Stomach (tissue), 4 donors: Measurements from ENCODE around the gene PRAMEF13.
"Not testable (repeated sequence)": the region's sequence is repeated elsewhere in the genome, so short reads cannot be mapped to it uniquely, and the experiment has no call there.

Source experiments
- POLR2A ChIP-seq, 4 donors: fragments of 450-650 bp; IDR thresholded peaks; one replicate each; pipeline ENCODE4 v1.6.1; 2016; ENCODE audit warnings: antibody characterized with exemption in 4 of 4, control low read depth in 2 of 4, mild to moderate bottlenecking in 1 of 4, moderate library complexity in 1 of 4
- POLR2AphosphoS5 ChIP-seq, 3 donors: sonication (generic); formaldehyde crosslinking; IDR thresholded peaks; one replicate each; pipeline ENCODE4 v1.6.1; 2016; ENCODE audit warnings: antibody characterized with exemption in 3 of 3
- TF ChIP-seq, protein P1 (sequence below), 7 experiments: fragments of 450-650 bp in 4 of 7; fragments of 200-600 bp in 3 of 7; sonication (generic) in 3 of 7; IDR thresholded peaks; one replicate each; pipeline ENCODE4 v1.5.1; 2016 to 2019; ENCODE audit warnings: antibody characterized with exemption in 7 of 7, control low read depth in 2 of 7, mild to moderate bottlenecking in 1 of 7

DNA sequence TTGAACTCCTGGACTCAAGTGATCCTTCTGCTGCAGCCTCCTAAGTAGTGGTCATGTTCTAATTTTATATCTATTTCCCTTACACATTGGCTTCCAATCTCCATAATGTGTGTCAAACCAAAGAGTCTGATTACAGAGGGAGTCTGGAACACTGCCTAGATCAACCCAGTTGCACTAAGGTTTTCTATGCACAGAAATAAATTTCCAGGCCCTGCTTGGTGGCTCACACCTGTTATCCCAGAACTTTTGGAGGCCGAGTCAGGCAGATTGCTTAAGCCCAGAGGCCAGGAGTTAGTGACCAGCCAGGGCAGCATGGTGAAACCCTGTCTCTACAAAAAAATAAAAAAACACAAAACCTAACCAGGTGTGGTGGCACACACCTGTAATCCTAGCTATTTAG is 32.8 kb upstream of the PRAMEF13 start:
- not testable (repeated sequence) for TF ChIP-seq POLR2AphosphoS5, POLR2A (IDR thresholded peaks at IDR 0.05)
- TF ChIP-seq, protein P1, sequence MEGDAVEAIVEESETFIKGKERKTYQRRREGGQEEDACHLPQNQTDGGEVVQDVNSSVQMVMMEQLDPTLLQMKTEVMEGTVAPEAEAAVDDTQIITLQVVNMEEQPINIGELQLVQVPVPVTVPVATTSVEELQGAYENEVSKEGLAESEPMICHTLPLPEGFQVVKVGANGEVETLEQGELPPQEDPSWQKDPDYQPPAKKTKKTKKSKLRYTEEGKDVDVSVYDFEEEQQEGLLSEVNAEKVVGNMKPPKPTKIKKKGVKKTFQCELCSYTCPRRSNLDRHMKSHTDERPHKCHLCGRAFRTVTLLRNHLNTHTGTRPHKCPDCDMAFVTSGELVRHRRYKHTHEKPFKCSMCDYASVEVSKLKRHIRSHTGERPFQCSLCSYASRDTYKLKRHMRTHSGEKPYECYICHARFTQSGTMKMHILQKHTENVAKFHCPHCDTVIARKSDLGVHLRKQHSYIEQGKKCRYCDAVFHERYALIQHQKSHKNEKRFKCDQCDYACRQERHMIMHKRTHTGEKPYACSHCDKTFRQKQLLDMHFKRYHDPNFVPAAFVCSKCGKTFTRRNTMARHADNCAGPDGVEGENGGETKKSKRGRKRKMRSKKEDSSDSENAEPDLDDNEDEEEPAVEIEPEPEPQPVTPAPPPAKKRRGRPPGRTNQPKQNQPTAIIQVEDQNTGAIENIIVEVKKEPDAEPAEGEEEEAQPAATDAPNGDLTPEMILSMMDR (IDR thresholded peaks at IDR 0.05): not testable (repeated sequence)
